ENCODE measurements around the gene MYADML2.

MYADML2 gene

GRCh38 chr17:81927653-81928543 lies 19.1 kb downstream of the MYADML2 start, which contains the start of gene MAFG:
TSS of gene MAFG (minus strand) at chr17:81927735. CDS start at chr17:81923185, 4,550 bp downstream.
- peak within 1 kb of the TSS; percentile 83 for H3K9ac ChIP-seq (ENCODE audit: low read length)
- H3K36me3 ChIP-seq (ENCODE audit: control insufficient read depth, insufficient read depth, low read length) = no peaks in the 10 kb centered on the region
- H3K27me3 ChIP-seq (ENCODE audit: control insufficient read depth, insufficient read depth, low read length) = peaks cover 10% of the 10 kb centered on the region
- H3K9me3 ChIP-seq (ENCODE audit: control insufficient read depth, low read length) = no peaks in the 10 kb centered on the region
- H3K4me3 ChIP-seq (ENCODE audit: low read length) = peak within 1 kb of the TSS; percentile 80
- H3K4me1 ChIP-seq (ENCODE audit: control insufficient read depth, insufficient read depth, low read length) = peaks cover 60% of the 10 kb centered on the region

- peaks cover 10% of the 10 kb centered on the region for H3K27me3 ChIP-seq (ENCODE audit: control insufficient read depth, insufficient read depth, low read length)
- no peaks in the 10 kb centered on the region for H3K36me3 ChIP-seq (ENCODE audit: control insufficient read depth, insufficient read depth, low read length)
- H3K4me3 ChIP-seq (ENCODE audit: low read length) = peak overlapping the region; percentile 80
- no peaks in the 10 kb centered on the region for H3K9me3 ChIP-seq (ENCODE audit: control insufficient read depth, low read length)
- H3K4me1 ChIP-seq (ENCODE audit: control insufficient read depth, insufficient read depth, low read length) = peaks cover 63% of the 10 kb centered on the region
- H3K9ac ChIP-seq (ENCODE audit: low read length) = peak overlapping the region; percentile 83
These were observed 19.8 kb downstream of the MYADML2 start for GRCh38 chr17:81927152-81927652.

- Histone ChIP-seq H3K36me3 (ENCODE audit: control insufficient read depth, insufficient read depth, low read length) (no peaks in the 10 kb centered on the region), H3K4me1 (ENCODE audit: control insufficient read depth, insufficient read depth, low read length) (peaks cover 62% of the 10 kb centered on the region), H3K9ac (ENCODE audit: low read length) (peak overlapping the region; percentile 83), H3K27me3 (ENCODE audit: control insufficient read depth, insufficient read depth, low read length) (peaks cover 10% of the 10 kb centered on the region), H3K4me3 (ENCODE audit: low read length) (peak overlapping the region; percentile 80), H3K9me3 (ENCODE audit: control insufficient read depth, low read length) (no peaks in the 10 kb centered on the region)
These were observed 20.4 kb downstream of the MYADML2 start for GRCh38 chr17:81926451-81927151.

GRCh38 chr17:81925860-81926450 lies 21.1 kb downstream of the MYADML2 start:
- Histone ChIP-seq H3K4me3 (ENCODE audit: low read length) (peak overlapping the region; percentile 80), H3K4me1 (ENCODE audit: control insufficient read depth, insufficient read depth, low read length) (peaks cover 62% of the 10 kb centered on the region), H3K36me3 (ENCODE audit: control insufficient read depth, insufficient read depth, low read length) (no peaks in the 10 kb centered on the region), H3K9me3 (ENCODE audit: control insufficient read depth, low read length) (no peaks in the 10 kb centered on the region), H3K9ac (ENCODE audit: low read length) (peak overlapping the region; percentile 83), H3K27me3 (ENCODE audit: control insufficient read depth, insufficient read depth, low read length) (peaks cover 10% of the 10 kb centered on the region)

- H3K4me3 ChIP-seq (ENCODE audit: low read length) = no peak overlapping the region
These were observed 22.2 kb downstream of the MYADML2 start for GRCh38 chr17:81924557-81925532.

GRCh38 chr17:81923302-81924260 lies 23.5 kb downstream of the MYADML2 start:
- peaks cover 6% of the 10 kb centered on the region for H3K27me3 ChIP-seq (ENCODE audit: control insufficient read depth, insufficient read depth, low read length)
- peaks cover 8% of the 10 kb centered on the region for H3K36me3 ChIP-seq (ENCODE audit: control insufficient read depth, insufficient read depth, low read length)
- peak overlapping the region; percentile 60 for H3K9ac ChIP-seq (ENCODE audit: low read length)
- no peak overlapping the region for H3K4me3 ChIP-seq (ENCODE audit: low read length)
- no peaks in the 10 kb centered on the region for H3K9me3 ChIP-seq (ENCODE audit: control insufficient read depth, low read length)
- peaks cover 80% of the 10 kb centered on the region for H3K4me1 ChIP-seq (ENCODE audit: control insufficient read depth, insufficient read depth, low read length)

More at GRCh38 chr17:81924557-81925532, 22.2 kb downstream of the MYADML2 start:
- H3K27me3 ChIP-seq (ENCODE audit: control insufficient read depth, insufficient read depth, low read length) = peaks cover 10% of the 10 kb centered on the region
- peaks cover 73% of the 10 kb centered on the region for H3K4me1 ChIP-seq (ENCODE audit: control insufficient read depth, insufficient read depth, low read length)
- no peak overlapping the region for H3K9ac ChIP-seq (ENCODE audit: low read length)
- peaks cover 8% of the 10 kb centered on the region for H3K36me3 ChIP-seq (ENCODE audit: control insufficient read depth, insufficient read depth, low read length)
- no peaks in the 10 kb centered on the region for H3K9me3 ChIP-seq (ENCODE audit: control insufficient read depth, low read length)

GRCh38 chr17:81922566-81923301 lies 24.3 kb downstream of the MYADML2 start:
- no peaks in the 10 kb centered on the region for H3K9me3 ChIP-seq (ENCODE audit: control insufficient read depth, low read length)
- no peaks in the 10 kb centered on the region for H3K27me3 ChIP-seq (ENCODE audit: control insufficient read depth, insufficient read depth, low read length)
- no peak overlapping the region for H3K4me3 ChIP-seq (ENCODE audit: low read length)
- H3K36me3 ChIP-seq (ENCODE audit: control insufficient read depth, insufficient read depth, low read length) = peaks cover 8% of the 10 kb centered on the region
- no peak overlapping the region for H3K9ac ChIP-seq (ENCODE audit: low read length)
- peaks cover 76% of the 10 kb centered on the region for H3K4me1 ChIP-seq (ENCODE audit: control insufficient read depth, insufficient read depth, low read length)

- peaks cover 78% of the 10 kb centered on the region for H3K4me1 ChIP-seq (ENCODE audit: control insufficient read depth, insufficient read depth, low read length)
- no peak overlapping the region for H3K9ac ChIP-seq (ENCODE audit: low read length)
- no peaks in the 10 kb centered on the region for H3K9me3 ChIP-seq (ENCODE audit: control insufficient read depth, low read length)
- H3K27me3 ChIP-seq (ENCODE audit: control insufficient read depth, insufficient read depth, low read length) = no peaks in the 10 kb centered on the region
- no peak overlapping the region for H3K4me3 ChIP-seq (ENCODE audit: low read length)
- peaks cover 8% of the 10 kb centered on the region for H3K36me3 ChIP-seq (ENCODE audit: control insufficient read depth, insufficient read depth, low read length)
These were observed 25.0 kb downstream of the MYADML2 start for GRCh38 chr17:81921996-81922565.

GRCh38 chr17:81921537-81921862 lies 25.5 kb downstream of the MYADML2 start:
- peaks cover 83% of the 10 kb centered on the region for H3K4me1 ChIP-seq (ENCODE audit: control insufficient read depth, insufficient read depth, low read length)
- no peaks in the 10 kb centered on the region for H3K9me3 ChIP-seq (ENCODE audit: control insufficient read depth, low read length)
- no peak overlapping the region for H3K4me3 ChIP-seq (ENCODE audit: low read length)
- H3K9ac ChIP-seq (ENCODE audit: low read length) = no peak overlapping the region
- H3K36me3 ChIP-seq (ENCODE audit: control insufficient read depth, insufficient read depth, low read length) = peaks cover 8% of the 10 kb centered on the region
- no peaks in the 10 kb centered on the region for H3K27me3 ChIP-seq (ENCODE audit: control insufficient read depth, insufficient read depth, low read length)

Measured in mucosa of stomach (tissue), 1 donor.